Liver (tissue), 9 donors: ENCODE data around the gene NANOS1. TPM values are rescaled to one million over a fixed set of nuclear protein-coding genes. Genes with fewer than 3 reads are reported as not detected.

Source experiments
- DNase-seq: peaks from one replicate; pipeline ENCODE4 v3.0.0-alpha.2; 2017; ENCODE audit warnings: low spot score
- H3K27ac ChIP-seq, 2 donors: one replicate each; pipeline ENCODE4 v1.7.0; 2013; ENCODE audit warnings: inconsistent platforms in 2 of 2, low read length in 2 of 2, control low read depth in 1 of 2, low read depth in 1 of 2, mild to moderate bottlenecking in 1 of 2
- H3K27me3 ChIP-seq, 4 donors: one replicate each; pipeline versions ENCODE4 v1.6.1 to v1.7.0; 2013; ENCODE audit warnings: low read length in 3 of 4, inconsistent platforms in 1 of 4, mild to moderate bottlenecking in 1 of 4, moderate library complexity in 1 of 4; ENCODE audit not compliant: control insufficient read depth in 4 of 4, insufficient read depth in 4 of 4
- H3K36me3 ChIP-seq, 4 donors: one replicate each; pipeline versions ENCODE4 v1.6.1 to v1.7.0; 2013; ENCODE audit warnings: low read length in 3 of 4, mild to moderate bottlenecking in 3 of 4, low read depth in 1 of 4, moderate library complexity in 1 of 4; ENCODE audit not compliant: control insufficient read depth in 4 of 4, insufficient read depth in 3 of 4
- H3K4me1 ChIP-seq, 4 donors: one replicate each; pipeline versions ENCODE4 v1.6.1 to v1.7.0; 2013; ENCODE audit warnings: low read length in 3 of 4, mild to moderate bottlenecking in 3 of 4, moderate library complexity in 1 of 4; ENCODE audit not compliant: control insufficient read depth in 4 of 4, insufficient read depth in 4 of 4
- H3K4me3 ChIP-seq, 3 donors: one replicate each; pipeline versions ENCODE4 v1.6.1 to v1.7.0; 2013; ENCODE audit warnings: low read length in 3 of 3, control low read depth in 1 of 3, low read depth in 1 of 3, mild to moderate bottlenecking in 1 of 3
- H3K9ac ChIP-seq, 2 donors: one replicate each; pipeline ENCODE4 v1.7.0; 2013; ENCODE audit warnings: low read length in 2 of 2, mild to moderate bottlenecking in 2 of 2, moderate library complexity in 2 of 2, control low read depth in 1 of 2, low read depth in 1 of 2
- H3K9me3 ChIP-seq, 4 donors: one replicate each; pipeline versions ENCODE4 v1.6.1 to v1.7.0; 2013; ENCODE audit warnings: low read length in 3 of 4; ENCODE audit not compliant: control insufficient read depth in 4 of 4
- CTCF ChIP-seq: fragments of 150-350 bp; IDR thresholded peaks from 2 replicates; pipeline ENCODE4 v1.5.1; 2017; ENCODE audit warnings: improper control_type of control experiment, low read depth, low read length; ENCODE audit not compliant: missing input control
- EGR1 ChIP-seq, 2 donors: IDR thresholded peaks; 2 replicates each; pipeline ENCODE4 v1.6.1; 2016 to 2018; ENCODE audit warnings: antibody characterized with exemption in 2 of 2, low read depth in 2 of 2
- FOXA1 ChIP-seq: IDR thresholded peaks from 2 replicates; pipeline ENCODE4 v1.6.1; 2016; ENCODE audit warnings: antibody characterized with exemption
- FOXA2 ChIP-seq: IDR thresholded peaks from 2 replicates; pipeline ENCODE4 v1.6.1; 2016; ENCODE audit warnings: antibody characterized with exemption
- GABPA ChIP-seq, 2 donors: IDR thresholded peaks in 1 of 2; conservative IDR thresholded peaks in 1 of 2; 2 replicates each; pipeline ENCODE4 v1.6.1; 2016; ENCODE audit warnings: antibody characterized with exemption in 2 of 2, mild to moderate bottlenecking in 1 of 2, moderate library complexity in 1 of 2
- HNF4A ChIP-seq, 2 donors: conservative IDR thresholded peaks; 2 replicates each; pipeline ENCODE4 v1.6.1; 2016; ENCODE audit warnings: antibody characterized with exemption in 2 of 2, mild to moderate bottlenecking in 2 of 2
- HNF4G ChIP-seq: IDR thresholded peaks from 2 replicates; pipeline ENCODE4 v1.6.1; 2016; ENCODE audit warnings: antibody characterized with exemption
- JUND ChIP-seq, 2 donors: IDR thresholded peaks; 2 replicates each; pipeline ENCODE4 v1.6.1; 2016; ENCODE audit warnings: antibody characterized with exemption in 2 of 2
- NR2F2 ChIP-seq: IDR thresholded peaks from 2 replicates; pipeline ENCODE4 v1.6.1; 2016; ENCODE audit warnings: antibody characterized with exemption
- RAD21 ChIP-seq, 2 donors: IDR thresholded peaks; 2 replicates each; pipeline ENCODE4 v1.6.1; 2016; ENCODE audit warnings: antibody characterized with exemption in 2 of 2, mild to moderate bottlenecking in 2 of 2
- REST ChIP-seq: IDR thresholded peaks from 2 replicates; pipeline ENCODE4 v1.6.1; 2016; ENCODE audit warnings: antibody characterized with exemption, mild to moderate bottlenecking
- RXRA ChIP-seq, 2 donors: IDR thresholded peaks; 2 replicates each; pipeline ENCODE4 v1.6.1; 2017 to 2018; ENCODE audit warnings: antibody characterized with exemption in 2 of 2, mild to moderate bottlenecking in 1 of 2
- SP1 ChIP-seq: IDR thresholded peaks from 2 replicates; pipeline ENCODE4 v1.6.1; 2018; ENCODE audit warnings: antibody characterized with exemption, mild to moderate bottlenecking
- TAF1 ChIP-seq: conservative IDR thresholded peaks from 2 replicates; pipeline ENCODE4 v1.6.1; 2016; ENCODE audit warnings: antibody characterized with exemption, mild to moderate bottlenecking
- YY1 ChIP-seq: IDR thresholded peaks from 2 replicates; pipeline ENCODE4 v1.6.1; 2016; ENCODE audit warnings: antibody characterized with exemption, mild to moderate bottlenecking
- WGBS: extraction: QIAGEN DNeasy Blood & Tissue Kit; methylation state at CpG from one replicate; pipeline ENCODE4 v1.1.7; 2013; 5-methylcytosine and 5-hydroxymethylcytosine counted together
- polyA plus RNA-seq, 2 donors: library from polyadenylated mRNA; stranded (reverse) in 1 of 2; unstranded in 1 of 2; fragments of 200-250 nt in 1 of 2; fragments of >200 nt in 1 of 2; fragmentation: Nextera tagmentation in 1 of 2; extraction: Ambion mirVana in 1 of 2; gene quantifications; one replicate each; pipeline versions ENCODE4 v1.2.1 to v1.2.3, GENCODE V29; 2013 to 2015
- total RNA-seq, 2 donors: library from RNA; depleted of rRNA; stranded (reverse); fragments of >200 nt; gene quantifications; one replicate each; pipeline ENCODE4 v1.2.3, GENCODE V29; 2014
- TF ChIP-seq, protein P1 (sequence below): IDR thresholded peaks from 2 replicates; pipeline ENCODE4 v1.6.1; 2016; ENCODE audit warnings: antibody characterized with exemption
- donor health status: healthy.
- donor health status: healthy.
- donor health status: healthy.
- donor health status: healthy.
- donor health status: healthy.

The NANOS1 gene
- total and polyA plus RNA-seq, 4 donors = 0.07 to 1.1 (median 0.10) TPM

- WGBS = 87% methylated on average over 1 of the region's 1 CpG
- DNase-seq = no peak
- Histone ChIP-seq H3K9me3 (no peaks in the 10 kb centered on the region), H3K4me3 (no peak overlapping the region), H3K27me3 (no peaks in the 10 kb centered on the region), H3K9ac (no peak overlapping the region), H3K36me3 (peaks cover 29 to 79% (median 73%) of the 10 kb centered on the region in 4 donors), H3K4me1 (no peaks in the 10 kb centered on the region), H3K27ac (no peak overlapping the region)
- TF ChIP-seq YY1 (no peak), TAF1 (no peak), GABPA (IDR thresholded peaks at IDR 0.05 in 1 of 2, conservative IDR thresholded peaks at IDR 0.05 in 1 of 2) (no peak), RXRA (IDR thresholded peaks at IDR 0.05) (no peak), NR2F2 (no peak), EGR1 (IDR thresholded peaks at IDR 0.05; ENCODE audit: low read depth in 2 of 2) (no peak), RAD21 (IDR thresholded peaks at IDR 0.05) (no peak), SP1 (no peak), REST (no peak), JUND (IDR thresholded peaks at IDR 0.05) (no peak), FOXA2 (no peak)
- TF ChIP-seq, protein P1, sequence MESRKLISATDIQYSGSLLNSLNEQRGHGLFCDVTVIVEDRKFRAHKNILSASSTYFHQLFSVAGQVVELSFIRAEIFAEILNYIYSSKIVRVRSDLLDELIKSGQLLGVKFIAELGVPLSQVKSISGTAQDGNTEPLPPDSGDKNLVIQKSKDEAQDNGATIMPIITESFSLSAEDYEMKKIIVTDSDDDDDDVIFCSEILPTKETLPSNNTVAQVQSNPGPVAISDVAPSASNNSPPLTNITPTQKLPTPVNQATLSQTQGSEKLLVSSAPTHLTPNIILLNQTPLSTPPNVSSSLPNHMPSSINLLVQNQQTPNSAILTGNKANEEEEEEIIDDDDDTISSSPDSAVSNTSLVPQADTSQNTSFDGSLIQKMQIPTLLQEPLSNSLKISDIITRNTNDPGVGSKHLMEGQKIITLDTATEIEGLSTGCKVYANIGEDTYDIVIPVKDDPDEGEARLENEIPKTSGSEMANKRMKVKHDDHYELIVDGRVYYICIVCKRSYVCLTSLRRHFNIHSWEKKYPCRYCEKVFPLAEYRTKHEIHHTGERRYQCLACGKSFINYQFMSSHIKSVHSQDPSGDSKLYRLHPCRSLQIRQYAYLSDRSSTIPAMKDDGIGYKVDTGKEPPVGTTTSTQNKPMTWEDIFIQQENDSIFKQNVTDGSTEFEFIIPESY = no peak
Measured at GRCh38 chr10:119039161-119039560, 9.6 kb downstream of the NANOS1 start.

DNA sequence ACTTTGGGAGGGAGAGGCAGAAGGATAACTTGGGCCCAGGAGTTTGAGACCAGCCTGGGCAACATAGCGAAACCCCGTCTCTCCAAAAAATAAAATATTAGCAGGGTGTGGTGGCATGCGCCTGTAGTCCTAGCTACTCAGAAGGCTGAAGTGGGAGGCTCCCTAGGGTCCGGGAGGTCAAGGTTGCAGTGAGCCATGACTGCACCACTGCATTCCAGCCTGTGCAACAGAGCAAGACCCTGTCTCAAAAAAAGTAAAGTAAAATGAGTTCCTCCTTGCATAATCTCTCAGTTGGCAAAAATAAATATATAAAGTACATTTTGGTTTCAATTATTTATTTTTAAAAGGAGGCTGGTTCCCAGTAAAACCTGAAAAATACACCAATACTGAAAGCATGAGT is 11.8 kb downstream of the NANOS1 start:
- Histone ChIP-seq H3K36me3 (peaks cover 35 to 82% (median 72%) of the 10 kb centered on the region in 4 donors), H3K27ac (no peak overlapping the region), H3K4me1 (no peaks in the 10 kb centered on the region), H3K4me3 (no peak overlapping the region), H3K27me3 (no peaks in the 10 kb centered on the region), H3K9ac (no peak overlapping the region), H3K9me3 (no peaks in the 10 kb centered on the region)
- TF ChIP-seq FOXA1 = no peak
- no peak for TF ChIP-seq HNF4G
- no peak for TF ChIP-seq YY1
- no peak for TF ChIP-seq RXRA (IDR thresholded peaks at IDR 0.05)
- no peak for TF ChIP-seq REST
- TF ChIP-seq NR2F2 = no peak
- TF ChIP-seq HNF4A (conservative IDR thresholded peaks at IDR 0.05) = no peak
- TF ChIP-seq FOXA2 = no peak
- no peak for TF ChIP-seq TAF1
- TF ChIP-seq CTCF = no peak
- no peak for DNase-seq
- WGBS = 96% methylated on average over 4 of the region's 4 CpGs
